GM18502 (cell line): Measurements from ENCODE around the gene FLT4.

ENCODE experiments used
- ATAC-seq: cut with Tn5 transposase; IDR thresholded peaks from one replicate; pipeline ENCODE4 v1.9.1; 2021; ENCODE audit warnings: mild to moderate bottlenecking; ENCODE audit not compliant: unreplicated experiment, poor library complexity

Gene FLT4

DNA sequence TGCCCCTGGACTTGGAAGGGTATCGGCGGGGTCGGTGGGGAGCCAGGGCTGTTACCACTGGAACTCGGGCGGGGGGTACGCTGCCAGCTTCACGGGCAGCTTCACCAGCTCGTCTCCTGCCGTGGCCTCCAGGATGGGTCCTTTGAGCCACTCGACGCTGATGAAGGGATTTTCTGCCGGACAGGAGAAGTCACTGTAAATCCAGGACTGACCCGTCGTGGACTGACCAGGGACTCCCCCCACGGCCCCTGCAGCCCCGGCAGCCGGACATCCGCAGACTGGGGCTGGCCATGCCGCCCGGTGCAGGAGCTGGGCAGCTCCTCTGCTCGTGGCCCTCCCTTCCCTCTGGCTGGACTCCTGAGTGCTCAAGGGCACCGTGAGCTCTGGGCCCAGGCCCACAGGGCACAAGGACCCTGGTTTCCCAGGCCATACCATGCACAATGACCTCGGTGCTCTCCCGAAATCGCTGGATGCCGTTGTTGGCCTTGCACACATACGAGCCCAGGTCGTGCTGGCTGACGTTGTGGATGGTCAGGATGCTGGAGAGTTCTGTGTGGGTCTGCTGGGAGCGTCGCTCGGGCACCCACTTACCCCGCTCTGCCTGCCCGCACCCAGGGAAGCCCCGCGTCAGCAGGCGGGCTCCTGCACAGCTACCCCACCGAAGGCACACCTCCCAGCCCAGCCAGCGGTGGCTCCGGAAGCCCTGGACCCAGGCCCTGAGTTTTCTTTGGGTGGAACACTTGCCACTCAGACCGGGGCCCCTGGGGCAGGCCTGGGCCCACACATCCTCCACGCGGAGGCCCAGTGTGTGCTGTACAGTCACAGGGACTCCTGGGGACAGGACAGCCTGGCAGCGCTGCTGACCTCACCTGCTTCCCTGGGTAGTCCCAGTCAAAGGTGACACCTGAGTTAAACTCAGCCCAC lies 20.3 kb downstream of the FLT4 start:
- no peak for ATAC-seq

DNA sequence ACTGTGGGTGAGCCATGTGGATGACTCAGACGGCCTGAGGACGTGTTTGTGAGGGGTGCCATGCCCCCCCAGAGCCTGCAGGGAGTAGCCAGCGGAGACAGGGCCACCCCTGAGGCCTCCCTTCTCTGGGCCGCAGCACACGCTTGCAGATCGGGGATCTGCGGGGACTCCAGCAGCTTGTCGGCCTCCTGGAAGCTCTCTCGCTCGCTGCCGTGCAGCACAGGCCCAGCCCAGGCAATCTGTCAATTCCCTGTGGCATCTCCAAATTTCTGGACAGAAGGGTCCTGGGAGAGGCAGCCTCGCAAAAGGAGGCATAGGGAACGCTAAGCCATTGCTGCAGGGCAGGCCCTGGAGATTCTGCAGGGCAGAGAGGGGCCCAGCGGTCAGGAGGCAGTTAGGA lies 21.2 kb downstream of the FLT4 start:
- ATAC-seq, result no peak

DNA sequence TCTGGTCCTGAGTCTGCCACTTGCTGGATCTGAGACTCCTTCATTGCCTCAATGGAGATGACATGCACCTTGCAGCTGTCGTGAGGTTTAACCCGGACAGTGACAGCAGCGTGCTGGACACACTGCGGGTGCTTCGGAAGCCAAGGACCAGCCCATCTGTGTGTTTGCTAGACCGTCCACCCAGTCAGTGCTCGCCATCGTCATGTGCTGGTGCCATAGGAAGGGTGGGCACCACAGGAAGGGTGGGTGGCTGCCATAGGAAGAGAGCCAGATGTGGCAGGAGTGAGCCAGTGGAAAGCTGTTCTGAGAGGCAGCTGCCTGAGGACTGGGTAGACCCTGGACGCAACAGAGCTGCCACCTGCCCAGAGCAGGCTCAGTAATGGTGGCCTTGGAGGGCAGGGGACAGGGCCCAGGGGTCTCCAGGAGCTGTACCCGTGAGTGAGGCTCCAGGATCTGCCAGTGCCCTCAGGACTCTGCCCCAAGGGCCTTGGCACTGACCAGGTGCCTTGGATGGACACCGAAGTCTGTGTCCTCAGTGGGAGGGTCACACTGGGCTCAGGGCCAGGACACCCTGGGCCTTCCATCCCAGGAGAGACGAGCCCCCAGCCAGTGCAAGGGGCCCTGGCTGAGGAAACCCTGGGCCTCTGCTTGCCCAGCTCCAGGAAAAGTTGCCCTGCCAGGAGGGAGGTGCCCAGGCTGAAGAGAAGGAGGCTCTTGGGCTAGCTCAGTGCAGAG lies 21.8 kb downstream of the FLT4 start:
- ATAC-seq, result no peak

DNA sequence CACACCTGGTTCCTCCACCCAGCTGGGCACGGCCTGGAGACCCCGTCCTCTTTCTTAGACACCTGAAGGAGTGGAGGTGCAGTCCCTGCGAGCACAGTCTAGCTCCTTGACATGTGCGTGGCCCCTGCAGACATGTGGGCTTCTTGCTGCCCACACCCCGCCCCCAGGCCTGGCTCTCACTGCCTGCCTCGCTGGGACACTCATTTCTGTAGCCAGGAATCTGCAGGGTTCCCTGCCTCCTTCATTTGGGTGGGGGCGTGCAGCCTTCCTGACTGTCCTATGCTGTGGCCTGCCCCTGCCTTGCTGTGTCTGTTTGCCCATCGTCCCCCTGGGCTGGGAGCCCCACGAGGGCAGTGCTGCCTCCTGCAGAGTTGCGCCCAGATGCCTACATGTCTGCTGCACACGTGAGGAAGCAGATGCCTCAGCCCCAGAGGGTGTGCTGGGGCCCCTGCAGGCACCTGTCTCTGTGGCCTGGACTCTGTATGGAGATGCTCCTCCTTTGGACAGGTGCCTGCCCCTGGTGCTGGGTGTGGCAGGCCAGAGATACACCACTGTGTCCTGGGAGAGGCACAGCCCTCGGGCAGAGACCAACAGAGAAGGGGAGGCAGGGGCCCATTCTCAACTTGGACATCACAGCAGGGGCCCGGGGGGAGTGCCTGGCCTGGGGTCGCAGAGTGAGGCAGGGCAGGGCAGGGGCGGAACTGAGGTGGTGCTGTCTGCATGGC lies 22.6 kb downstream of the FLT4 start:
- ATAC-seq, result no peak

DNA sequence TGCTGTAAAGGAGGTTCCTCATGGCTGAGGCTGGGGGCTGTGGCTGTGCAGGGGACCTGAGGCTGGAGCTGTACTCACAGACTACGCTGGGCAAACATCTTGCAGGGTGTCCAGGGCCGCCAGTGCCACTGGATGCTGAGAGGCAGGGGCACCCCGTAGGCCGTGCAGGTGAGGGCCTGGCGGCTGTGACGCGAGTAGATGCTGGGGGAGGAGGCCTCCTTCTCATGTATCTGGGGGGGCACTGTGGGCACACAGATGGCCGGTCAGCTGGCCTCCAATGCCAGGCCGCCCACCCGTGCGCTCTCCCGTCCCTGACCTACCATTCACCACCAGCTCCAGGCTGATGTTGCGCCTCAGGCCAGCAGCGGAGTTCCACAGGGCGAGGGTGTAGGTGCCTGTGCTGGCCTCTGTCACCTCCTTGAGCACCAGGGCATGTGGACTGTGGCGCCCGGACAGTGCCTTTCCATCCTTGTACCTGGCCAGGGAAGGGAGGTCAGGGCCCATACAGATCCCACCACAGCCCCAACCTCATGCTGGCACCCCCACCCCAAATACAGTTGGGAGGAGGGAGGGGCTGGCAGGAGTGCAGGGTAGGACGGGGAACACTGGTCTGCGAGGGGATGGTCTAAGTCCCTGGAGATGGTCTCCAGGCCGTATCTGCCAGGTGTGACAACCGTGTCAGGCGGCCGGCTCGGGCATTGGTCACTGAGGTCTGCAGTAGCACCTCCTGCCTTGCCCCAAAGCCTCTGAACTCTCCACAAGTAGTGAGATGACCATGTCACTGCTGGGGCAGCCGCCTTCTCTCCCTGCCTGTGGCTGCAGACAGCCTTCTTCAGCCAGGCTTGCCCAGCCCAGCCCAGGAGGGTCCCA lies 23.4 kb downstream of the FLT4 start:
- ATAC-seq, result no peak

DNA sequence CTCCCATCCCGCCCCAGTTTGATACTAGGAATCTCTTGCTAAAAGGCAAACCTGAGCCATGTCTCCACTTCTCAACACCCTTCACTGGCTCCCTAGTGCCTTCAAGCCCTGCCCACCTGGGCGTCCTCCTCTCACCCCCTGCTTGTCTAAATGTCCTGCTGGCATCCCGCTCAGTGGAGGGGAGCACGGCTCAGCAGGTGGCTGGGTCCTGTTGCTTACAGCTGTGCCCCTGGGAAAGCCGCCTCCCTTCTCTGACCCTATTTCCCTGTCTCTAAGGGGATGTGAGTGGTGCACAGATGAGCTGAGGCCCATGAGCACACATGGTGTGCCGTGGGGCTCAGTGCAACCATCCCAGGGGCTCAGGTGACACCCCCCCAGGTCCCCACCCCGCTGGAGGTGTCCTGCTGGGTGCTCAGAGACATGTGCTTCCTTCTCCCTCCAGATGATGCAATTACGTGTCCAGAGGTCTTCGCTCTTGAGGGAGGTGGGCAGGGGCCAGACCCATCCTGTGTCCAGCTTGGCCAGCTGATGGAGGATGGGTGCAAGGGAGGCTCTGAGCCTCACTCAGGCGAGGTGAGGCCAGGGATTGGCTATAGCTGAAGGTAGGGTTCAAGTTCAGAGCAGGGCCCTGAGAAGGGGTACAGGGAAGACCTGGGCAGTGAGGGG lies 24.1 kb downstream of the FLT4 start:
- no peak for ATAC-seq

DNA sequence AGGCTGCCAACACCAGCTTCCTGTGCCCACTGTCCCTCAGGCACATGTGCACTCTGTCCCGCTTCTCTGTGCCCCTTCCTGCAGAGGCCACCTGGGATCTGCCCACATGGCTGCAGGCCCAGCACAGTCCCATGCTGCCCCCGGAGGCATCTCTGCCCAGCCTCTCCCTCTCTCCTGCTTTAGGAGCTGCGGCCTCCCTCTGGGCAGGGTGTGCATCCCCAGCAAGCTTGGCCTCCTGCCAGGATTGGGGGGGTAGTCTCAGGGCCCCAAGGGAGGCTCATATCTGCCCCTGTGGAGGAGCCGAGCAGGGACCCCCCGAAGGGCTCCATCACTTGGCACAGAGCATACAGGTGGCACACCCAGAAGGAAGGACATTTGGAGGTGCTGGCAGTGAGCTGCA lies 24.8 kb downstream of the FLT4 start:
- ATAC-seq, result no peak

DNA sequence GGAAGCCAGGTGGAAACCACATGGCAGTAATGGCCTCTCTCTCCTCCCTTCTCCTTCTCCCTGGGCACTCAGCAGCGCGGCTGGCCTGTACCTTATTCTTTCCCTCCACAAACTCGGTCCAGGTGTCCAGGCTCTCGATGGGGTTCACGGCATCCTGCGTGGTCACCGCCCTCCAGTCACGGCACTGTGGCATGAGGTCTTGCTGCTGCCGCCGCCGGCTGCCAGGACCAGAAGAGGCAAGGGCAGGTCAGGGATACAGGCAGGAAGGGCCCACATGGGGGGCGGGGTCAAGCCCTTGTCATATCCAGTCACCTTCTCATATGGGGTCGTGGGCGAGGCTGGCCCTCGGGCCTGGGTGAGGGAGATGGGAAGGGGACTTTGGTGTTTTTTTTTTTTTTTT lies 25.6 kb downstream of the FLT4 start:
- ATAC-seq, result no peak

DNA sequence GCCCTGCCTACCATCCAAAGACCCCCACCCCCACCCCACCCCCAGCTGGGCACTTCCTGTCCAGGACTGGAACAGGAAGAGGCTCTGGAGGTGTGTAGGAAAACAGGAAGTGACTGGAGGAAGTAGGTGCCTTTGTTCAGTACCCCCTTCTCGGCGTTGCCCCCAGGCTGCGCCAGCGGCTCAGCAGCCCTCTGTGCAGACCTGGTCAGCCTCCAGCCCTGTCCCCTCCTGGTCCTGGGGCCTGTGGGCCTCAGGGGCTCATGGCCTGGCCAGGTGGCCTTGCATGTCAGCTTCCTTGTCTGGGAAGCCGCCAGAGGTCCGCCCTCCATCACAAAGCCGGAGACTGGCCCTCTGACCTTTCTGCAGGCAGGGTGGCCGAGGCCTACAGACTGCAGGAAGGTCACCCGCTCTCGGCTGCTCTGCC lies 26.0 kb downstream of the FLT4 start:
- ATAC-seq, result no peak

DNA sequence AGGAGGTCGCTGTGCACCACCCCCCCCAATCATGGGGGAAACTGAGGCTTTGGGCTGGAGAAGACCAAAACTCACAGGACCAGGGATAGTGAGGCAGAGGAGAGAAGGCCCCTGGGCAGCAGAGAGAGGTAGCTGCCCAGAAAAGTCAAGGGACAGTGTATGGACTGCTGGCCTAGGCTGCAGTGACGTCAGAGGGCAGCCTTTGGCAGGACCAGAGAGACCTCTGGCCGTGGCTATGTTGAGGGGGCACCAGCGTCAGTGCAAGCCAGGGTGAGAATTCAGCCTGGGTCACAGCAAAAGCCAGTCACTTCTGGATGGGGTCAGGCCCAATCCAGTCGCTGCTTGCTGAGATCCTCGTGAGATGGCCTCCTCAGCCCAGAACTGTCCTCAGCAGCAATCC lies 26.5 kb downstream of the FLT4 start:
- no peak for ATAC-seq

DNA sequence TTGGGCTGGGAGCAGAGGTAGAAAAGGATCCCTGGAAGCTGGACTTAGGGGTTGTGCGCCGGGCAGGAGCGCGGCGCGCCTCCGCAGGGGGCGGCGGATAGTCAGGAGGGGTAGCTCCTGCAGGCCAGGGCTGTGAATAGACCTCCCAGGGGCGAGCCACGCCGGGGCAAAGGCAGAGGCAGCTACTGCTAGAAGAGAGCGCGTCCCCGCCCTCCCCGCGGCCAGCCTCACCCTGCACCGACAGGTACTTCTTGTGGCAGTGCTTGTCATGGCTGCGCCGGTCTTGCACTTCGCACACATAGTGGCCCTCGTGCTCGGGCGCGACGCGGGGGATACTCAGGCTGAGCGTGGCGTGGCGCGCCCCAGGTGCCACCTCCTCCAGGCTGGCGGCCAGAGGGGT lies 28.1 kb downstream of the FLT4 start:
- no peak for ATAC-seq

DNA sequence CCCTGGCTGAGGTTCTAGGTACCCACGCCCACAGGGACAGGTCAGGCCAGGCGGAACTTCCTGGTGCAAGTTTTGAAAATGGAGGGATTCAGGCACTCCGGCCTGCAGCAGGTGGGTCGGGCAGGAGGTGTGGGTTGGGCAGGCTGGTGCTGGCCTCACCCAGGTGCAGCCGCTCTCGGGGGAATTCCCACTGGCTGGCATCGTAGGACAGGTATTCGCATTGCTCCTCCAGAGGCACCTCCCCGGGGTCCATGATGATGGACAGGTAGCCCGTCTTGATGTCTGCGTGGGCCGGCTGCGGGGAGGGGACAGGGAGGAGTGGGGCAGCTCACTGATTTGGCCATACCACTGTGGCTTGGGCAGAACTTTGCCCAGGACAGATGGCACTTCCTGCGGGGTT lies 29.4 kb downstream of the FLT4 start:
- ATAC-seq, result no peak

DNA sequence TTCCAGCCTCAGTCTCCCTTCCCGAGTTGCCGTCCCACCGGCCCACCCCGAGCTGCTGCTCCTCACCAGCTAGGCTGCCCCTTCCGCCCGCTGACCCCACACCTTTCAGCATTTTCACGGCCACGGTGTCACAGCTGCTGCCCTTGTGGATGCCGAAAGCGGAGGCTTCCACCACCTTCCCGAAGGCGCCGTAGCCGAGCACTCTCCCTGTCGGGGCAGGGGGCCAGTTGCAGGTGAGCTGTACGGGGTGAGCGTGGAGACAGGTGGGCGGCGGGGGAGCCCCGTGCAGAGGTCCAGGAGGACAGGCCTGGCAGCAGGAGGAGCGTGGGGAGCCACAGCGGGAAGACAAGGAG lies 29.9 kb downstream of the FLT4 start:
- ATAC-seq, result no peak

DNA sequence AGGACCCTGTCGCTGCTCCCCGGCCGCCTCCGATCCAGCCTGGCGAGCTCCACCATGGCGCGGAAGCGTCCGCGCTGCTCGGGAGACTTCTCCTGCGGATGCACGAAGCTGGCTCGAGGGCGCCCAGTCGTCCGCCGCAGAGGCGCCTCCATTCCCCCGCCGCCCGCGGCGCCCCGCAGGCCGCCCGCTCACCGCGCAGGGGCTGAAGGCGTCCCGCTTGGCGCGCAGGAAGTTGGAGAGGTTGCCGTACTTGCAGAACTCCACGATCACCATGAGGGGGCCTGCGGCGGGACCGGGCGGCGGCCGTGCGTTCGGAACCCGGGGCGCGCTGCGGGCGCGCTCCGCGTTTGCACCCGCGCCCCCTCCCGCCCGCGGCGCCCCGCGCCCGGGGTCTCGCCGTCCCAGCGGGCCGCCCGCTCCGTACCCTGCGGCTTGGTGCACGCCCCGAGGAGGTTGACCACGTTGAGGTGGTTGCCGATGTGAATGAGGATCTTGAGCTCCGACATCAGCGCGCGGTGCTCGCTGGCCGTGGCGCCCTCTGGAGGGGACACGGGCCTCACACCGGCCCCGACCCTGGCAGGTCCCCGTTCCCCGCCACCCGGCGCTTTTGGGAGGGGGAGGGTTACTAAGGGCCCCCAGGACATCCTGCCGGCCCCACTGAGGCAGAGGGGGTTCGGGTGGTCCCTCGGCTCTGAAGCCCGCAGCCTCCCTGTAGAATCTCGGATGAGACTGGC lies 30.4 kb downstream of the FLT4 start:
- no peak for ATAC-seq

DNA sequence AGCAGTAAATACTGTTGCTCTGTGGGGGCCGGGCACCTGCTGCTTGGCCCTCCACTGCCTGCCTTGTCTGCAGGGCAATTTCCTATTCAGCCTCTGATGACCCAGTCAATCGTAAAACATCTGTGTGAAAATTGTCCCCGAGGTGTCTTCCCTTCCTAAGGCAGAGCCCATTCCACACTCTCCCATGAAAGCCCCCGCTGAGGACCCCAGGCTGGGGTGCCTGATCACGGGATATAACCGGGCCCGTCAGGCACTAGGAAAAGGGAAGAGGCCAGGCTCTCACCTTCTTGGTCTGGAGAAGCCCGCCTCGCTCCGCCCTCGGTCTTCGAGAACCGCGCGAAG lies 30.9 kb downstream of the FLT4 start:
- no peak for ATAC-seq

DNA sequence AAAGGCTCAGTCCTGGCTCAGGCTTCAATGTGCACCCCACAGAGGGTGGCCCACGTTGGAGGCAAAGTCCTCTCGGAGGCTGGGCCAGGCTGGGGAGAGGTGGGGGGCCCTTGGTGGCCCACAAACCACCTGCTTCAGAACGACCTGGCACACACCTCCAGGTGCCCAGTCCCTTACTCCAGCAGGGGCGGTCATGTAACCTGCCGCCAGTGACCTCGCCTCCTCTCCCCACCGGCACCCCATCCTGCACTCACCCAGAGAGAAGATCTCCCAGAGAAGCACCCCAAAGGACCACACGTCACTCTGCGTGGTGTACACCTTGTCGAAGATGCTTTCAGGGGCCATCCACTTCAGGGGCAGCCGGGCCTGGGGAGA lies 35.6 kb downstream of the FLT4 start:
- ATAC-seq, result no peak

DNA sequence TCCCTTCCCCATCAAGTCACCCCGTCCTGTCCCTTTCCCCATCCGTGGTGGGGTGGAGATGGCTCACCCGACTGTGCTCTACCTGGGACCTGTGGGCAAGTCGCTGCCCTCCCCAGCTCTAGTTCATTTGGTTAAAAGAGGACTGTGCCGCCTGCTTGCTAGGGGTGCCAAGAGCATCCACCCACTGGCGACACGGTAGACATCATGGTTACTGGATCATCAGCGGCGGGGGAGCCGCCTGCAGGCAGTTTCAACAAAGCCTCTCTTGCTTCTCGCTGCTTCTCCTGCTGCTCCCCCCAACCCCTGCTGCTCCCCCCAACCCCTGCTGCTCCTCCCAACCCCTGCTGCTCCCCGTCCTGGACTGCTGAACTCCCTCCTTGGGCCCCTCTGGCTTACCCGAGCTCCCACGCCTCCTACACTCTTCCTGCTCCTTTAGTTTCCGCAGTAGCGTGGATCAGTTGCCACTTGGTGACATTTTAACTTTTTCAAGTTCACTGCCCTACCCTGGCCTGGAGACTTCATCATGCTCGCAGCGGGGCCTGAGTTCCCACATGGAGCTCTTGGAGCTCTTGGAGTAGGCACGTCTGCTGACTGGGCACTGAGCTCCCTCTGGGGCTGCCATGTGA lies 36.1 kb downstream of the FLT4 start:
- no peak for ATAC-seq

DNA sequence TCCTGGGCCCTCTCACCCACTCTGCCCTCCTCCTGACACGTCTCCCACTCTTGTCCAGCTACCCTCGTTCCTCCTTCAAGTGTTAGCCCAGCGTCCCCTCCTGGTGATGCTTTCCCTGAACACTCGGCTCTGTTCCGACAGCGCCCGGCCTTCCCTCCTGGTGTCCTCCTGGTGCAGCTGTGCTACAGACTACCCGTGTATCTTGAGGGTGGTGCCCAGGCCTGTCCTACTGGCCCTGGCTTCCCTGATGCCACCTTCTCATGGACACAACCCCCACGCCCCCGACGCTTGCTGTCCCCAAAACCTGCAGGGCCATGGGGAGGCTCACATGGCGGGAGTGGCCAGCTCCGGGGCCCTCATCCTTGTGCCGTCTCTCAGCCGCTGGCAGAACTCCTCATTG lies 36.7 kb downstream of the FLT4 start:
- no peak for ATAC-seq
